NCI-H2227 (cell line): ENCODE measurements around the gene DRGX.

ENCODE experiments used
- DNase-seq: peaks from one replicate; lab custom pipeline; 2025; ENCODE audit not compliant: unreplicated experiment; lab: John Stamatoyannopoulos, UW

DRGX gene

GRCh38 chr10:49395741-49396665 is at the start of gene DRGX:
DRGX (minus strand) TSS chr10:49396089; CDS start chr10:49395440, 649 bp downstream.
- no peak for DNase-seq

GRCh38 chr10:49444349-49444748 is 48.5 kb upstream of the DRGX start:
- no peak for DNase-seq

DNA sequence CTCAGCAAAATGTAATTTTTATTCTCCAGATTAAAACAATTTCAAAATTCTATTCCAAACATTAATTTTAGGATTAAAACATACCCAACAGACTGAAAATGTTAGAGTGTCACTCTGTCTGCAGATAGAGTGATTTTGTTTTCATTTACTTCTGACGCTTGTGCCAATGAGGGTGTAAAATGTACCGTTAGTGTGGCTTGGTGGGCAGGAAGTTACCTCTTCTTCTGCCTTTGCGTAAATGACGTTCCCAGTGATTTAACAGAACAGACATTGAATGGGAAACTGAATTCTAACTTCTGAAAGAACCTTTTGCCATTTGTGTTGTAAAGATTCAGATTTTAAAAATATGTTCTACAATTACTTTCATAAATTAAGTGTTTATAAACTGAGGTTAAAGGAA is 47.0 kb upstream of the DRGX start:
- DNase-seq = no peak

DNA sequence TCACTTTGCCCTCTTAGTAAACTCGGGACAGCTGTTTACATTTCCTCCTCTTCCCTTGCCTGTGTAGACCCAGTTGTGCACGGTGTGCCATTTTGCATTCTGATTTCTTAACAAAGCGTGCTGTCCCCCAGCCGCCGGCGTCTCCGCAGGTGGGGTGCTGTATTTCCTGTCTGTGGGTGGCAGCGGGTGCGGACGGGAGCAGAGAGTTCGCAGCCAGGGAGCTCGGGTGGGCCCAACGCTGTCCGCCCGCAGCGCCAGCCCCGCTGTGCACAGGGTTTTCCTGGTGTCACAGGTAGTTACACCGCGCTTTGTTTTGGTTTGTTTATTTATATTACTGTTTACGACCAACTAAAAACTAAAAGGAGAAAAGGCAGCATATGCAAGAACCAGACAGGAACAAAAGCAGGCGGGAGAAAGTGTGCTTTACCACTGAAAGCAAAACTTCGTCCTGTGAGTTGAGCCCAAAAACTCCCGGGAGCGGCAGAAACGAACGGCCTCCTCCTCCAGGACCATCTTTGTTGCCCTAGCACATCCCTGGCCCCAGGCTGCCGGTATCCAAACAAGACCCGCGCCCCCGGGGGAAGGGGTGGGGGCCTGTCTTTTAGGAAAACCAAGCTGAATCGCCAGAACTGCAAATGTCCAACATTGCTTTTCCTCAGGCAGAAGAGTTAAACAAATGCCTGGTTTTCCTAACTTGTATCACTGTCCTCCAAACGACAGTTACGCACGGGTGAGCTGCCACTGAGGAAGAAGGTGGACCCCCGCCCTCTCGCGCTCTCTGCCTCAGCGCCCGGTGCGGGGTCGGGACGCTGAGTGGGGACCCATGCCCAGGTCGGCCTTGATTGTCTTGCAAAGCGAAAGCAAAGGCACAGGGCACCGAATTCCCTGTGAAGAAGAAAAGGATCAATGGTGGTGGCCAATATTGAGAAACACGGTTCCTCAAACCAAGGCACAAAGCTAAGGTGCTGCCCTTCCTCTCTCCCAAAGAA is 45.9 kb upstream of the DRGX start:
- no peak for DNase-seq

- no peak for DNase-seq
These were observed 39.3 kb upstream of the DRGX start for GRCh38 chr10:49435225-49435624.

GRCh38 chr10:49433069-49433468 is 37.2 kb upstream of the DRGX start:
- no peak for DNase-seq

DNA sequence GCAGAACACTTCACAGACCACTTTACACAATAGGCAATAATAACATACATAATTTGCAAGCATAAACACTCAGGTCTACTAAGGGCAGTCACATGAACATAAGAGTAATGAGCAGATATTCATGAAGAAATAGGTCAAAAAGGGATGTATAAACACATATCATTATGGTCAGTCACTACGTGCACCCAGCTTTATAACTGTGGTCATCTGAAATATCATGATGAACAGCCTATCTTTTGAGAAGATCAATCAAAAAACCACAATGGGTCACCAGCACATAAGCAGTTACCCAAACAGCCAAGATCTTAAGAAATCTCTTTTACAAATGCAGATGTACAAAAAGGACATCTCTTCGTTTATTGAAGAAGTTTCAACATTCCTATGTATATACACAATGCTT is 35.5 kb upstream of the DRGX start:
- DNase-seq = no peak

- no peak for DNase-seq
These were observed 33.6 kb upstream of the DRGX start for GRCh38 chr10:49429458-49429857.

- peak; percentile 5 for DNase-seq
These were observed 30.8 kb upstream of the DRGX start for GRCh38 chr10:49426490-49427360.

GRCh38 chr10:49419005-49419404 is 23.1 kb upstream of the DRGX start:
- DNase-seq = no peak

DNA sequence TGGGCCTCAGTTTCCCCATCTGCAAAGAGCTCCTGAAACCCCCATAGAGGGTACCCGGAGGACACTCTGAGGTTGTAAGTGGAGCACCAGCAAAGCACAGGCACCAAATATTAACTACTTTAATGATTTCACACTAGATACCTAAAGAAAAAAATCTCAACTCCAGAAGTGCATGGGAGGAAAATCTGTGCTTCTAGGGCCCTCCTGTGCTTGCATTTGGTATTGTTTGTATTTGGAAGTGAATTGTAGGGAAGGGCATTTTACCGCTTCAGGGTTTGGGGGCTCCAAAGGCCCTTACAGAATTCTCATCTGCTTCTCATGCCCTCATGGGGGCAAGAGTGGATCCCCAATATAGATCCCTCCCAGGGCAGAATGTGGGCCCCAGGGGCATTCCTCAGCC is 22.4 kb upstream of the DRGX start:
- no peak for DNase-seq

DNA sequence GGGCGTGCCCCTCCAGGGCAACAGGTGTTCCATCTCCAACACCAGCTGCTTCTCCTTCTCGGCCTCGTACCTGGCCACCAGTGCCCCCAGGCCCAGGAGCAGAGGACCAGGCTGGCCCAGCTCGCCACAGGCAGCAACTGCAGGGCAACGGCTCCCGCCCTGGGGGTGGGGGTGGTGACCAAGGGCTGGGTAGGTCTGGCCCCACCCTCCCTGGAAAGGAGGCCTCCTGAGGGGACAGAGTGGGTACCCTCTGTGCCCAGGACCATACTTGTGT is 22.1 kb upstream of the DRGX start:
- no peak for DNase-seq

DNA sequence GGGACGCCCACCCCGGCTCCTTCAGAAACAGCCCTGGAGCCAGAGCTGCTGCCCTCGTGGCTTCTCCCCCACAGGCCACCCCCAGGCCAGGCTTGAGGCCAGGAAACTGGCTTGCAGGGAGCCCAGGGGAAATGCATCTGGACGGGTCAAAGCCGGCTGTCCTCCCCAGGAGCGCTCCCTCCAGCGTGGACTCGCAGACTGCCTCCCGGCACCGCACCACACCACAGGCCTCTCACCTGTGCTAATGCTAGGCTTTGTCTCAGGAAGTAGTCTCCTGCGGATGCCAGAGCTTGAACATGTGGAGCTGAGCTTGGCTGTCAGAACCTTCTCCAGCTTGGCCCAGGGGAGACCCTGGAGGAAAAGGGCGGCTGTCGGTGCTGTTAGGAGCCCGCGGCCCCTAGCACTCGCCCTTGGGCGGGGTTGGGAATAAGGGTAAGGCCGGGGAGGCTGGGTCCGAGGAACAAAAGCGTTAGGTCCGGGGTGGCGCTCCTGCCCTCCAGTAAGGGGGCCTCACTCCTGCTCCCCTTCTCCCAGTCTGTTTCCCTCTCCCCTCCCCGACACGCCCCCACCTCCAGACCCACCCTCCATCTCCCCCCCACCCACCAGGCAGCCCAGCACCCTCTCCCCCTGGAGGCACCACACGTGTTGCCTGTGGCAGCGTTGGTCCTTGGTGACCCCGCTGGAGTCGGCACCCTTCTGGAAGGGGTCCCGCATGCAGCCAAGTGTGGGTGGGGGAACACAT is 21.6 kb upstream of the DRGX start:
- DNase-seq = no peak

DNA sequence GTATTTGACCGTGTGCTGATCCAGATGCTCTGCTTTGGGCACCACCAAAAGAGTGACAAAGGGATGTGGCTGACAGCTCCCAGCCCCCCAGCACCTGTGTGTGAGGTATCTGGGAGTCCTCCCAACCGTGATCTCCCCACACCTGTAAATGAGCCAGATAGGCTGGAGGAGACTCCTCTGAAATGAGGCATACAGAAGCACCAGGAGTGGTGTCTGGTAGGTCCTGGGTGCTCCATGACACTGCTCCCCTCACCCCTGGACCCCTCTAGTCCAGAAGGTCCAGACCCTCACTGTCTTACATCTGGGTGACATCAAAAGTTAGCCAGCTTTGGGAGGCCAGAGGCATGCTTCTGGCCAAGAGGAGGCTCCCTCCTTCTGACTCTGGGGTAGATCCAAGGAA is 20.0 kb upstream of the DRGX start:
- DNase-seq = no peak

GRCh38 chr10:49415109-49415508 is 19.2 kb upstream of the DRGX start:
- DNase-seq = no peak

DNA sequence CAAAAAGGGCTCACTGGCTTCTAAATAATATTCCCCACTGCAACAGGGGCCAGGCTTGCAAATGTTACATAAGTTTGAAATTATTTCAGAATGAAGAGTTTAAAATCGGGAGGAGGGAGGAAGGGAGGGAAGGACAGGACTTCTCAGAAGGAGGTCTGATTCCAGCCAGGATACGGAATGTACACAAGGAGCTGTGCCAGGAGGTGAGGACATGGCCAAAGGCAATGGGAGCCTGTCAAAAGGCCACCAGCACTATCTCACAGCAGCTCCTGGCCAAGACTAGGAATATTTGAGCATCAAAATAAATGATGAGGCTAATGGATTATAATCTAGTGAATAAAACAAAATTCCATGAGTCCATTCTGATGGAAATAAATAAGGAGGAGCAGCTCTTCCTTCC is 18.6 kb upstream of the DRGX start:
- DNase-seq = no peak

DNA sequence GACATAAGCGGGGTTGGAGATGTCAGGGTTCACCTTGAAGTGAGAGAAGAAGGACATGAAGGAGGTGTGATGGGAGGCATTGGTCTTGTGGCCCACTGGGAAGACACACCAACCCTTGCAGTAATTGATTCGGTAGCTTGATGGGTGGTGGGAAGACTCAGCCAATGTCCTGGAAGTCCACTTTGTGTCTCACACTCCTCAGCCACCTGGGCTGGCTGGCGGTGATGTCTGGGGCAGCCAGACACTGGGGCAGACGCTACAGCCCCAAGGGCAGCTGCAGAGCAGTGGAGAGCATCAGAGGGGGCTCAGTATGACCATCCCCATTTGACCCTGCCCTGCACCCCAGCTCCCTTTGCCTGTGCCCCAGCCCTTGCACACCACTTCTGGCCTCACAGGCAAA is 16.7 kb upstream of the DRGX start:
- DNase-seq = no peak

DNA sequence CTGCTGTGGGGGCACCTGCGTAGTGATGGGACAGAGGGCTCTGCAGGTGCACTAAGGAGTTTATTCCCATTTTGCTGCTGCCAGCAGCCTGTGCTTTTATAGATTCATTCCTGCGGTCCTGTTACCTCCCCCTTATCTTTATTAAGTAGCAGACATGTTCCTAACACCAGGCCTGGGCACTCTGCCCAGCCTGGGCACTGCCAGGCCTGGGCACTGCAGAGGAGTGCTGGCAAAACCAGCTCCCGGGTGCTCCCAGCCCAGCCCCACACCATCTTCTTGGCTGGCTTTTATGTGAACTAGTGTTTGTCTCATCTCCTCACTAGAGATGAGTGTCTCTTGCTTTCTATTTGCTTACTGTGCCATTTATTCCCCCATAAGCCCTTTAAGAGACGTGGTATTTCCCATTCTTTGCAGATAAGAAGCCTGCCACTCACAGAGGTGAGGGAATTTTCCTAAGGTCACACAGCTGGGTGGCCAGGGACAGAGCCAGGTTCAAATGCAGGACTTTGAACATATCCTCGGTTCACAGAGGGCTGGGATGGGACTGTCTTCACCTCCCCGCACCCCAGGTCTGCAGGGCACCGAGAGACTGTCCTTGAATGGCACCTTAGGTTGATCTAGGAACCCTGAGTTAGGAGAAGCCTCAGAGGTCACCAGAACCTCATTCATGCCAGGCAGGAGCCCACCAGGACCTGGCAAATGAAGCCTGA is 14.6 kb upstream of the DRGX start:
- DNase-seq = no peak

GRCh38 chr10:49409755-49410154 is 13.9 kb upstream of the DRGX start:
- DNase-seq = no peak
